Measurements from ENCODE around the gene CTNNA3.

Gene CTNNA3

DNA sequence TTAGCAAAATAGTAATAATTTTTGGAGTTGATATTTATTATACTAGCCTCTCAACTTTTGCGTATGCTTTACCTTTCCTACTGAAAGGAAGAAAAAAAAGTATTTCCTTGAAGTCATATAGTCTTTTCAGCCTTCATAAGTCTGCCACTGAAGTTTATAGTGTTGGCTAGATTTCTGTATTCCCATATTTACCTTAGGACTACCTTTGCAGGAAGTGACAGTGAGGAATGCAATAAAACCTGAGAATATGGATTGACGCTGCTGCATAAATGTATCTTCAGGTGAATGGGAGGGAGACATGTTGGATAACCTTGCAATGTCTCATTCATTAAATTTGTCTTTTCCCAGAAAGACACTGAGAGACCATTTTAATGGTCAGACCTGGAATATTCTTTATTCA, 776.7 kb downstream of the CTNNA3 start:
- no peaks in the 10 kb centered on the region for H4K20me1 ChIP-seq (ENCODE audit: control insufficient read depth, insufficient read depth, low read depth, low read length)
- H3K9me3 ChIP-seq (ENCODE audit: control insufficient read depth, insufficient read depth, low read length) = no peaks in the 10 kb centered on the region
- no peak overlapping the region for H3K4me3 ChIP-seq (ENCODE audit: low read length)
- TF ChIP-seq EZH2phosphoT487 (IDR thresholded peaks at IDR 0.05; ENCODE audit: borderline replicate concordance, low read length) = no peak
- TF ChIP-seq, protein P1, sequence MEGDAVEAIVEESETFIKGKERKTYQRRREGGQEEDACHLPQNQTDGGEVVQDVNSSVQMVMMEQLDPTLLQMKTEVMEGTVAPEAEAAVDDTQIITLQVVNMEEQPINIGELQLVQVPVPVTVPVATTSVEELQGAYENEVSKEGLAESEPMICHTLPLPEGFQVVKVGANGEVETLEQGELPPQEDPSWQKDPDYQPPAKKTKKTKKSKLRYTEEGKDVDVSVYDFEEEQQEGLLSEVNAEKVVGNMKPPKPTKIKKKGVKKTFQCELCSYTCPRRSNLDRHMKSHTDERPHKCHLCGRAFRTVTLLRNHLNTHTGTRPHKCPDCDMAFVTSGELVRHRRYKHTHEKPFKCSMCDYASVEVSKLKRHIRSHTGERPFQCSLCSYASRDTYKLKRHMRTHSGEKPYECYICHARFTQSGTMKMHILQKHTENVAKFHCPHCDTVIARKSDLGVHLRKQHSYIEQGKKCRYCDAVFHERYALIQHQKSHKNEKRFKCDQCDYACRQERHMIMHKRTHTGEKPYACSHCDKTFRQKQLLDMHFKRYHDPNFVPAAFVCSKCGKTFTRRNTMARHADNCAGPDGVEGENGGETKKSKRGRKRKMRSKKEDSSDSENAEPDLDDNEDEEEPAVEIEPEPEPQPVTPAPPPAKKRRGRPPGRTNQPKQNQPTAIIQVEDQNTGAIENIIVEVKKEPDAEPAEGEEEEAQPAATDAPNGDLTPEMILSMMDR (IDR thresholded peaks at IDR 0.05; ENCODE audit: low read depth, low read length, poor library complexity, severe bottlenecking) = no peak
- H3F3A ChIP-seq (ENCODE audit: control insufficient read depth, insufficient read depth) = no peaks in the 10 kb centered on the region
- H3K36me3 ChIP-seq (ENCODE audit: control insufficient read depth, low read length) = no peaks in the 10 kb centered on the region
- H3K4me1 ChIP-seq (ENCODE audit: control insufficient read depth, low read length) = no peaks in the 10 kb centered on the region
- no peaks in the 10 kb centered on the region for H3K9me2 ChIP-seq (replicated peaks; ENCODE audit: control insufficient read depth, low read length)
- no peaks in the 10 kb centered on the region for H3K27me3 ChIP-seq (ENCODE audit: control insufficient read depth, low read length)
- no peaks in the 10 kb centered on the region for H3K79me2 ChIP-seq (ENCODE audit: control insufficient read depth, low read length)
- H3K27ac ChIP-seq (ENCODE audit: low read depth, low read length) = no peak overlapping the region
- H3K4me2 ChIP-seq (ENCODE audit: low read length) = no peak overlapping the region

DNA sequence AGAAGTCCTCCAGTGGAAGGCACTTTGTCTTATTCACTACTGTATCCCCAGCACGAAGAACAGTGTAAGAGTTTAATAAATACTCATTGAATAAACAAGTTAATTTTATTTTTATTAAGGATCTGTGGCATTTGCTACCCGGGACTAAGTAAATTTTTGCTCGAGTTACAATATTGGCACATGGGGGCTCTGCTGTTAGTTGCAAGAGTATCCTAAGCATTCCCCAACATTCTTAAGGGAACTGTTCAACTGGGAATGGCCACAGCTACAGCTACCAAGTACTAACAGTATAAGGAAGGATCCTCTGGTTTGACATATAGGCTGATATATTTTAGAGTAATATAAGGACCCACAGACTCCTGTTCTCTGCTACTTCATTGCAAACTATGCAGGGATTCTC, 778.9 kb downstream of the CTNNA3 start:
- no peaks in the 10 kb centered on the region for H3K9me2 ChIP-seq (replicated peaks; ENCODE audit: control insufficient read depth, low read length)
- H3K9me3 ChIP-seq (ENCODE audit: control insufficient read depth, insufficient read depth, low read length) = no peaks in the 10 kb centered on the region
- TF ChIP-seq, protein P1 (IDR thresholded peaks at IDR 0.05; ENCODE audit: low read depth, low read length, poor library complexity, severe bottlenecking) = no peak
- TF ChIP-seq EZH2phosphoT487 (IDR thresholded peaks at IDR 0.05; ENCODE audit: borderline replicate concordance, low read length) = no peak

GRCh38 chr10:66916030-66916429, 780.0 kb downstream of the CTNNA3 start:
- Histone ChIP-seq H3K36me3 (ENCODE audit: control insufficient read depth, low read length) (no peaks in the 10 kb centered on the region), H3K27me3 (ENCODE audit: control insufficient read depth, low read length) (no peaks in the 10 kb centered on the region), H3K79me2 (ENCODE audit: control insufficient read depth, low read length) (no peaks in the 10 kb centered on the region), H3K4me1 (ENCODE audit: control insufficient read depth, low read length) (no peaks in the 10 kb centered on the region), H3K9me3 (ENCODE audit: control insufficient read depth, insufficient read depth, low read length) (no peaks in the 10 kb centered on the region), H3K27ac (ENCODE audit: low read depth, low read length) (no peak overlapping the region), H3F3A (ENCODE audit: control insufficient read depth, insufficient read depth) (no peaks in the 10 kb centered on the region), H4K20me1 (ENCODE audit: control insufficient read depth, insufficient read depth, low read depth, low read length) (no peaks in the 10 kb centered on the region), H3K4me2 (ENCODE audit: low read length) (no peak overlapping the region), H3K4me3 (ENCODE audit: low read length) (no peak overlapping the region), H3K9me2 (replicated peaks; ENCODE audit: control insufficient read depth, low read length) (no peaks in the 10 kb centered on the region)
- TF ChIP-seq EZH2phosphoT487 (IDR thresholded peaks at IDR 0.05; ENCODE audit: borderline replicate concordance, low read length) = no peak
- TF ChIP-seq, protein P1 (IDR thresholded peaks at IDR 0.05; ENCODE audit: low read depth, low read length, poor library complexity, severe bottlenecking) = no peak

More for the DNA sequence above, 778.9 kb downstream of the CTNNA3 start:
- Histone ChIP-seq H3K4me3 (ENCODE audit: low read length) (no peak overlapping the region), H3K4me2 (ENCODE audit: low read length) (no peak overlapping the region), H3K79me2 (ENCODE audit: control insufficient read depth, low read length) (no peaks in the 10 kb centered on the region), H4K20me1 (ENCODE audit: control insufficient read depth, insufficient read depth, low read depth, low read length) (no peaks in the 10 kb centered on the region), H3F3A (ENCODE audit: control insufficient read depth, insufficient read depth) (no peaks in the 10 kb centered on the region), H3K36me3 (ENCODE audit: control insufficient read depth, low read length) (no peaks in the 10 kb centered on the region), H3K27me3 (ENCODE audit: control insufficient read depth, low read length) (no peaks in the 10 kb centered on the region), H3K27ac (ENCODE audit: low read depth, low read length) (no peak overlapping the region), H3K4me1 (ENCODE audit: control insufficient read depth, low read length) (no peaks in the 10 kb centered on the region)

DNA sequence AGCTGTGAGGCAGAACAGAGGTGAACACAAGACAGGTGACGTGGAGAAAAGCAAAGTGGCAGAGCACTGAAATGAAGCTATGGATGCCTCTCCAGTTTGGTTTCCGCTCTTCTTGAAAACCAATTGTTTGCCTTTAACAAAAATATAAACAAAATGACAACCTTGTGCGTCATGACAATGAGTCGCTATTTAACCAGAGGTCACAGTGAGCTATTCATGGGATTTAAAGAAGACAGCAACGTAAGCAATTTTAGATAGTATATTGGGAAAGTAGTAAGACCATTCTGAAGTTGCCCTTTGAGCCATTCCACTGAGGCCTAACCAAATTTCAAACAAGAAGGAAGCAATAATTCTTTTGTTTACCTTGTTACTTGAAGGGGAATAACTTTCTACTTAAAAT, 785.3 kb downstream of the CTNNA3 start:
- Histone ChIP-seq H3K4me1 (ENCODE audit: control insufficient read depth, low read length) (no peaks in the 10 kb centered on the region), H3K4me2 (ENCODE audit: low read length) (no peak overlapping the region), H3K27me3 (ENCODE audit: control insufficient read depth, low read length) (no peaks in the 10 kb centered on the region), H3K36me3 (ENCODE audit: control insufficient read depth, low read length) (no peaks in the 10 kb centered on the region), H3K4me3 (ENCODE audit: low read length) (no peak overlapping the region), H3K9me2 (replicated peaks; ENCODE audit: control insufficient read depth, low read length) (no peaks in the 10 kb centered on the region), H3K27ac (ENCODE audit: low read depth, low read length) (no peak overlapping the region), H3K9me3 (ENCODE audit: control insufficient read depth, insufficient read depth, low read length) (no peaks in the 10 kb centered on the region), H3K79me2 (ENCODE audit: control insufficient read depth, low read length) (no peaks in the 10 kb centered on the region), H4K20me1 (ENCODE audit: control insufficient read depth, insufficient read depth, low read depth, low read length) (no peaks in the 10 kb centered on the region), H3F3A (ENCODE audit: control insufficient read depth, insufficient read depth) (no peaks in the 10 kb centered on the region)
- TF ChIP-seq, protein P1 (IDR thresholded peaks at IDR 0.05; ENCODE audit: low read depth, low read length, poor library complexity, severe bottlenecking) = no peak
- TF ChIP-seq EZH2phosphoT487 (IDR thresholded peaks at IDR 0.05; ENCODE audit: borderline replicate concordance, low read length) = no peak

Data from DOHH2 (cell line).